SK-N-SH treated with all-trans-retinoic acid at 6 μM for 48 hours (cell line): Measurements from ENCODE around the gene IL4R.
"Not testable (repeated sequence)": the region's sequence is repeated elsewhere in the genome, so short reads cannot be mapped to it uniquely, and the experiment has no call there.

Source experiments
- ATAC-seq: fragments of 200-7000 bp; cut with Tn5 transposase; 3 replicates; pipeline ENCODE4 v1.9.1; 2020; ENCODE audit warnings: mild to moderate bottlenecking, moderate library complexity
- ARNTL ChIP-seq: fragments of 450-650 bp; formaldehyde crosslinking; IDR thresholded peaks from 2 replicates; pipeline ENCODE4 v1.5.0; 2020; ENCODE audit warnings: low read depth, mild to moderate bottlenecking, moderate library complexity, borderline replicate concordance
- BACH2 ChIP-seq: fragments of 250-450 bp; sonication (Bioruptor Pico); IDR thresholded peaks from 2 replicates; pipeline ENCODE4 v1.9.0; 2021; ENCODE audit warnings: mild to moderate bottlenecking, borderline replicate concordance
- CSDC2 ChIP-seq: fragments of 250-450 bp; sonication (Bioruptor Pico); IDR thresholded peaks from 2 replicates; pipeline ENCODE4 v1.5.0; 2020; ENCODE audit warnings: mild to moderate bottlenecking, moderate library complexity
- CSRNP3 ChIP-seq: fragments of 250-450 bp; sonication (Bioruptor Pico); IDR thresholded peaks from 2 replicates; pipeline ENCODE4 v1.5.1; 2021; ENCODE audit warnings: mild to moderate bottlenecking, moderate library complexity
- ESRRG ChIP-seq: fragments of 250-450 bp; sonication (Bioruptor Pico); IDR thresholded peaks from 2 replicates; pipeline ENCODE4 v1.6.1; 2021; ENCODE audit warnings: mild to moderate bottlenecking
- ISL1 ChIP-seq: fragments of 250-450 bp; sonication (Bioruptor Pico); IDR thresholded peaks from 2 replicates; pipeline ENCODE4 v2.1.2; 2022; ENCODE audit warnings: mild to moderate bottlenecking, moderate library complexity
- PATZ1 ChIP-seq: fragments of 250-450 bp; sonication (Bioruptor Pico); IDR thresholded peaks from 2 replicates; pipeline ENCODE4 v1.8.0; 2020; ENCODE audit warnings: mild to moderate bottlenecking, moderate library complexity, borderline replicate concordance
- PPARA ChIP-seq: fragments of 250-450 bp; sonication (Bioruptor Pico); IDR thresholded peaks from 2 replicates; pipeline ENCODE4 v1.5.0; 2020; ENCODE audit warnings: mild to moderate bottlenecking, borderline replicate concordance
- RARB ChIP-seq: fragments of 250-450 bp; sonication (Bioruptor Pico); IDR thresholded peaks from 2 replicates; pipeline ENCODE4 v1.8.0; 2021; ENCODE audit warnings: mild to moderate bottlenecking, moderate library complexity
- SNAI2 ChIP-seq: fragments of 250-450 bp; sonication (Bioruptor Pico); IDR thresholded peaks from 2 replicates; pipeline ENCODE4 v1.5.0; 2020; ENCODE audit warnings: mild to moderate bottlenecking, moderate library complexity
- TCF4 ChIP-seq: fragments of 250-450 bp; sonication (Bioruptor Pico); IDR thresholded peaks from 2 replicates; pipeline ENCODE4 v1.8.0; 2021; ENCODE audit warnings: mild to moderate bottlenecking, moderate library complexity, borderline replicate concordance
- TOX ChIP-seq: fragments of 250-450 bp; sonication (Bioruptor Pico); IDR thresholded peaks from 2 replicates; pipeline ENCODE4 v1.8.0; 2021; ENCODE audit warnings: mild to moderate bottlenecking, moderate library complexity, borderline replicate concordance
- ZC3H10 ChIP-seq: fragments of 250-450 bp; sonication (Bioruptor Pico); IDR thresholded peaks from 2 replicates; pipeline ENCODE4 v1.5.1; 2021; ENCODE audit warnings: mild to moderate bottlenecking, moderate library complexity
- ZFP3 ChIP-seq: fragments of 250-450 bp; sonication (Bioruptor Pico); IDR thresholded peaks from 2 replicates; pipeline ENCODE4 v1.5.0; 2020; ENCODE audit warnings: mild to moderate bottlenecking, moderate library complexity
- ZFP30 ChIP-seq: fragments of 450-650 bp; formaldehyde crosslinking; IDR thresholded peaks from 2 replicates; pipeline ENCODE4 v1.5.0; 2022; ENCODE audit warnings: mild to moderate bottlenecking, moderate library complexity
- ZNF565 ChIP-seq: fragments of 450-650 bp; formaldehyde crosslinking; conservative IDR thresholded peaks from 2 replicates; pipeline ENCODE4 v1.5.0; 2020; ENCODE audit warnings: low read depth, mild to moderate bottlenecking, moderate library complexity
- ZNF70 ChIP-seq: fragments of 450-650 bp; formaldehyde crosslinking; IDR thresholded peaks from 2 replicates; pipeline ENCODE4 v1.5.0; 2020; ENCODE audit warnings: mild to moderate bottlenecking, moderate library complexity
- ZNF8 ChIP-seq: fragments of 450-650 bp; formaldehyde crosslinking; IDR thresholded peaks from 2 replicates; pipeline ENCODE4 v1.5.0; 2020; ENCODE audit warnings: mild to moderate bottlenecking, moderate library complexity
- TF ChIP-seq, protein P1 (sequence below): fragments of 250-450 bp; sonication (Bioruptor Pico); IDR thresholded peaks from 2 replicates; pipeline ENCODE4 v1.8.0; 2021; ENCODE audit warnings: low read depth, mild to moderate bottlenecking, moderate library complexity, borderline replicate concordance
- TF ChIP-seq, protein P2 (sequence below): fragments of 250-450 bp; sonication (Bioruptor Pico); IDR thresholded peaks from 2 replicates; pipeline ENCODE4 v1.5.1; 2020; ENCODE audit warnings: low read depth, mild to moderate bottlenecking, moderate library complexity
- TF ChIP-seq, protein P3 (sequence below): fragments of 250-450 bp; sonication (Bioruptor Pico); IDR thresholded peaks from 2 replicates; pipeline ENCODE4 v1.5.0; 2020; ENCODE audit warnings: mild to moderate bottlenecking, moderate library complexity

The IL4R gene

GRCh38 chr16:27272076-27272475, 41.7 kb upstream of the IL4R start:
- ATAC-seq, result no peak
- TF ChIP-seq ZFP3 (CRISPR knock-in tag), result no peak
- no peak for TF ChIP-seq CSDC2 (CRISPR knock-in tag)
- TF ChIP-seq ZNF565 (CRISPR knock-in tag), result no peak
- no peak for TF ChIP-seq RARB (CRISPR knock-in tag)
- TF ChIP-seq ISL1, result no peak
- no peak for TF ChIP-seq PPARA (CRISPR knock-in tag)
- TF ChIP-seq, protein P1, sequence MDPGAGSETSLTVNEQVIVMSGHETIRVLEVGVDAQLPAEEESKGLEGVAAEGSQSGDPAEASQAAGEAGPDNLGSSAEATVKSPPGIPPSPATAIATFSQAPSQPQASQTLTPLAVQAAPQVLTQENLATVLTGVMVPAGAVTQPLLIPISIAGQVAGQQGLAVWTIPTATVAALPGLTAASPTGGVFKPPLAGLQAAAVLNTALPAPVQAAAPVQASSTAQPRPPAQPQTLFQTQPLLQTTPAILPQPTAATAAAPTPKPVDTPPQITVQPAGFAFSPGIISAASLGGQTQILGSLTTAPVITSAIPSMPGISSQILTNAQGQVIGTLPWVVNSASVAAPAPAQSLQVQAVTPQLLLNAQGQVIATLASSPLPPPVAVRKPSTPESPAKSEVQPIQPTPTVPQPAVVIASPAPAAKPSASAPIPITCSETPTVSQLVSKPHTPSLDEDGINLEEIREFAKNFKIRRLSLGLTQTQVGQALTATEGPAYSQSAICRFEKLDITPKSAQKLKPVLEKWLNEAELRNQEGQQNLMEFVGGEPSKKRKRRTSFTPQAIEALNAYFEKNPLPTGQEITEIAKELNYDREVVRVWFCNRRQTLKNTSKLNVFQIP (CRISPR knock-in tag), result no peak
- TF ChIP-seq, protein P2, sequence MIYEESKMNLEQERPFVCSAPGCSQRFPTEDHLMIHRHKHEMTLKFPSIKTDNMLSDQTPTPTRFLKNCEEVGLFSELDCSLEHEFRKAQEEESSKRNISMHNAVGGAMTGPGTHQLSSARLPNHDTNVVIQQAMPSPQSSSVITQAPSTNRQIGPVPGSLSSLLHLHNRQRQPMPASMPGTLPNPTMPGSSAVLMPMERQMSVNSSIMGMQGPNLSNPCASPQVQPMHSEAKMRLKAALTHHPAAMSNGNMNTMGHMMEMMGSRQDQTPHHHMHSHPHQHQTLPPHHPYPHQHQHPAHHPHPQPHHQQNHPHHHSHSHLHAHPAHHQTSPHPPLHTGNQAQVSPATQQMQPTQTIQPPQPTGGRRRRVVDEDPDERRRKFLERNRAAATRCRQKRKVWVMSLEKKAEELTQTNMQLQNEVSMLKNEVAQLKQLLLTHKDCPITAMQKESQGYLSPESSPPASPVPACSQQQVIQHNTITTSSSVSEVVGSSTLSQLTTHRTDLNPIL (CRISPR knock-in tag), result no peak
- no peak for TF ChIP-seq BACH2 (CRISPR knock-in tag)
- TF ChIP-seq, protein P3, sequence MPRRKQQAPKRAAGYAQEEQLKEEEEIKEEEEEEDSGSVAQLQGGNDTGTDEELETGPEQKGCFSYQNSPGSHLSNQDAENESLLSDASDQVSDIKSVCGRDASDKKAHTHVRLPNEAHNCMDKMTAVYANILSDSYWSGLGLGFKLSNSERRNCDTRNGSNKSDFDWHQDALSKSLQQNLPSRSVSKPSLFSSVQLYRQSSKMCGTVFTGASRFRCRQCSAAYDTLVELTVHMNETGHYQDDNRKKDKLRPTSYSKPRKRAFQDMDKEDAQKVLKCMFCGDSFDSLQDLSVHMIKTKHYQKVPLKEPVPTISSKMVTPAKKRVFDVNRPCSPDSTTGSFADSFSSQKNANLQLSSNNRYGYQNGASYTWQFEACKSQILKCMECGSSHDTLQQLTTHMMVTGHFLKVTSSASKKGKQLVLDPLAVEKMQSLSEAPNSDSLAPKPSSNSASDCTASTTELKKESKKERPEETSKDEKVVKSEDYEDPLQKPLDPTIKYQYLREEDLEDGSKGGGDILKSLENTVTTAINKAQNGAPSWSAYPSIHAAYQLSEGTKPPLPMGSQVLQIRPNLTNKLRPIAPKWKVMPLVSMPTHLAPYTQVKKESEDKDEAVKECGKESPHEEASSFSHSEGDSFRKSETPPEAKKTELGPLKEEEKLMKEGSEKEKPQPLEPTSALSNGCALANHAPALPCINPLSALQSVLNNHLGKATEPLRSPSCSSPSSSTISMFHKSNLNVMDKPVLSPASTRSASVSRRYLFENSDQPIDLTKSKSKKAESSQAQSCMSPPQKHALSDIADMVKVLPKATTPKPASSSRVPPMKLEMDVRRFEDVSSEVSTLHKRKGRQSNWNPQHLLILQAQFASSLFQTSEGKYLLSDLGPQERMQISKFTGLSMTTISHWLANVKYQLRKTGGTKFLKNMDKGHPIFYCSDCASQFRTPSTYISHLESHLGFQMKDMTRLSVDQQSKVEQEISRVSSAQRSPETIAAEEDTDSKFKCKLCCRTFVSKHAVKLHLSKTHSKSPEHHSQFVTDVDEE (CRISPR knock-in tag), result no peak
- no peak for TF ChIP-seq TOX (CRISPR knock-in tag)
- TF ChIP-seq SNAI2 (CRISPR knock-in tag), result no peak
- TF ChIP-seq ESRRG (CRISPR knock-in tag), result no peak
- no peak for TF ChIP-seq ZC3H10 (CRISPR knock-in tag)
- no peak for TF ChIP-seq TCF4 (CRISPR knock-in tag)

DNA sequence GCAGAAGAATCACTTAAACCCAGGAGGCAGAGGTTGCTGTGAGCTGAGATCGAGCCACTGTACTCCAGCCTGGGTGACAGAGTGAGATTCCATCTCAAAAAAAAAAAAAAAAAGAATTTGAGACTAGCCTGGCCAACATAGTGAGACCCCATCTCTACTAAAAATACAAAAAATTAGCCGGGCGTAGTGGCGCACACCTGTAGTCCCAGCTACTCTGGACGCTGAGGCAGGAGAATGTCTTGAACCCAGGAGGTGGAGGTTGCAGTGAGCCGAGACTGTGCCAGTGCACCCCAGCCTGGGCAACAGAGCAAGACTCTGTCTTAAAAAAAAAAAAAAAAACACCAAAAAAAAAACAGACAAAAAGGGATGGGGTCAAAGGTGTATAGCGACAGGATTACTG, 41.1 kb upstream of the IL4R start:
- ATAC-seq, result not testable (repeated sequence)

GRCh38 chr16:27273330-27273669, 40.5 kb upstream of the IL4R start:
- no peak for ATAC-seq
- TF ChIP-seq, protein P2 (CRISPR knock-in tag), result no peak
- TF ChIP-seq, protein P3 (CRISPR knock-in tag), result no peak
- TF ChIP-seq PATZ1 (CRISPR knock-in tag), result no peak
- no peak for TF ChIP-seq ARNTL
- no peak for TF ChIP-seq ZNF70
- TF ChIP-seq RARB (CRISPR knock-in tag), result no peak
- TF ChIP-seq ZFP3 (CRISPR knock-in tag), result no peak
- no peak for TF ChIP-seq CSDC2 (CRISPR knock-in tag)
- TF ChIP-seq ESRRG (CRISPR knock-in tag), result no peak
- no peak for TF ChIP-seq TOX (CRISPR knock-in tag)
- TF ChIP-seq ZNF8 (CRISPR knock-in tag), result no peak
- no peak for TF ChIP-seq SNAI2 (CRISPR knock-in tag)
- no peak for TF ChIP-seq ZFP30
- no peak for TF ChIP-seq ISL1
- no peak for TF ChIP-seq TCF4 (CRISPR knock-in tag)
- no peak for TF ChIP-seq CSRNP3 (CRISPR knock-in tag)
- TF ChIP-seq ZC3H10 (CRISPR knock-in tag), result no peak
- no peak for TF ChIP-seq BACH2 (CRISPR knock-in tag)
- TF ChIP-seq, protein P1 (CRISPR knock-in tag), result no peak
